ENCODE data around the gene LUC7L.

GRCh38 chr16:194516-194915 is 34.7 kb downstream of the LUC7L start:
- TF ChIP-seq CTCF (IDR thresholded peaks at IDR 0.05; ENCODE audit: low read depth, low read length) (no peak), EZH2phosphoT487 (IDR thresholded peaks at IDR 0.05; ENCODE audit: low read depth) (no peak)
